Upper lobe of right lung (tissue), 1 donor: ENCODE results near the gene SHOC2. TPM values are rescaled to one million over a fixed set of nuclear protein-coding genes. Genes with fewer than 3 reads are reported as not detected.

Experiments used
- ATAC-seq: fragments of 200-7000 bp; cut with Tn5 transposase; one replicate; pipeline ENCODE4 v1.9.1; 2020; ENCODE audit warnings: mild to moderate bottlenecking, moderate library complexity
- DNase-seq: peaks from one replicate; pipeline ENCODE4 v3.0.0-alpha.2; 2020
- H3K27ac ChIP-seq: fragments of 200-600 bp; one replicate; pipeline ENCODE4 v1.8.0; 2022
- H3K27me3 ChIP-seq: fragments of 200-600 bp; one replicate; pipeline ENCODE4 v1.8.0; 2022; ENCODE audit warnings: mild to moderate bottlenecking
- H3K36me3 ChIP-seq: fragments of 200-600 bp; one replicate; pipeline ENCODE4 v1.8.0; 2022
- H3K4me1 ChIP-seq: fragments of 200-600 bp; one replicate; pipeline ENCODE4 v1.8.0; 2022
- H3K4me3 ChIP-seq: fragments of 200-600 bp; one replicate; pipeline ENCODE4 v1.8.0; 2022; ENCODE audit warnings: mild to moderate bottlenecking
- H3K9me3 ChIP-seq: fragments of 200-600 bp; one replicate; pipeline ENCODE4 v1.8.0; 2022
- intact Hi-C: fragments of 100-400 bp; cut with DNase I; formaldehyde crosslinking; loops from one replicate; pipeline ENCODE4 v1.11.0; 2022
- total RNA-seq: library from RNA; stranded (reverse); fragmentation: NEBNext Ultra II Directional; extraction: Animal tissue kit (Norgen Biotek cat#: 25700); gene quantifications from one replicate; pipeline ENCODE4 v1.2.1, GENCODE V29; 2021
- TF ChIP-seq, protein P1 (sequence below): fragments of 200-600 bp; IDR thresholded peaks from one replicate; pipeline ENCODE4 v1.8.0; 2022; ENCODE audit warnings: antibody characterized with exemption
- donor health status: DM: no; HTN: yes; CAD: no; lungs with severe emphysema.

Gene SHOC2
- total RNA-seq, 1 donor from 2014 or later = 58.4 TPM

DNA sequence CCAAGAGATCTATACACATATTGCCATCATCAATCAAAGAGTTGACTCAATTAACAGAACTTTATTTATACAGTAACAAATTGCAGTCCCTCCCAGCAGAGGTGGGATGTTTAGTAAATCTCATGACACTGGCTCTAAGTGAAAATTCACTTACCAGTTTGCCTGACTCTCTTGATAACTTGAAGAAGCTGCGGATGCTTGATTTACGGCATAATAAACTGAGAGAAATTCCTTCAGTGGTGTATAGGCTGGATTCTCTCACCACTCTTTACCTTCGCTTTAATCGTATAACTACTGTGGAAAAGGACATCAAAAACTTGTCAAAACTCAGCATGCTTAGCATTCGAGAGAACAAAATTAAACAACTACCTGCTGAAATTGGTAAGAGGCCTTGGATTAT is 45.3 kb downstream of the SHOC2 start:
- Histone ChIP-seq H3K9me3 (no peaks in the 10 kb centered on the region), H3K4me3 (no peak overlapping the region), H3K36me3 (no peaks in the 10 kb centered on the region), H3K27me3 (no peaks in the 10 kb centered on the region), H3K27ac (no peak overlapping the region), H3K4me1 (peaks cover 11% of the 10 kb centered on the region)
- no peak for ATAC-seq
- DNase-seq = no peak
- intact Hi-C loops = no loop called here
- TF ChIP-seq, protein P1, sequence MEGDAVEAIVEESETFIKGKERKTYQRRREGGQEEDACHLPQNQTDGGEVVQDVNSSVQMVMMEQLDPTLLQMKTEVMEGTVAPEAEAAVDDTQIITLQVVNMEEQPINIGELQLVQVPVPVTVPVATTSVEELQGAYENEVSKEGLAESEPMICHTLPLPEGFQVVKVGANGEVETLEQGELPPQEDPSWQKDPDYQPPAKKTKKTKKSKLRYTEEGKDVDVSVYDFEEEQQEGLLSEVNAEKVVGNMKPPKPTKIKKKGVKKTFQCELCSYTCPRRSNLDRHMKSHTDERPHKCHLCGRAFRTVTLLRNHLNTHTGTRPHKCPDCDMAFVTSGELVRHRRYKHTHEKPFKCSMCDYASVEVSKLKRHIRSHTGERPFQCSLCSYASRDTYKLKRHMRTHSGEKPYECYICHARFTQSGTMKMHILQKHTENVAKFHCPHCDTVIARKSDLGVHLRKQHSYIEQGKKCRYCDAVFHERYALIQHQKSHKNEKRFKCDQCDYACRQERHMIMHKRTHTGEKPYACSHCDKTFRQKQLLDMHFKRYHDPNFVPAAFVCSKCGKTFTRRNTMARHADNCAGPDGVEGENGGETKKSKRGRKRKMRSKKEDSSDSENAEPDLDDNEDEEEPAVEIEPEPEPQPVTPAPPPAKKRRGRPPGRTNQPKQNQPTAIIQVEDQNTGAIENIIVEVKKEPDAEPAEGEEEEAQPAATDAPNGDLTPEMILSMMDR = no peak

DNA sequence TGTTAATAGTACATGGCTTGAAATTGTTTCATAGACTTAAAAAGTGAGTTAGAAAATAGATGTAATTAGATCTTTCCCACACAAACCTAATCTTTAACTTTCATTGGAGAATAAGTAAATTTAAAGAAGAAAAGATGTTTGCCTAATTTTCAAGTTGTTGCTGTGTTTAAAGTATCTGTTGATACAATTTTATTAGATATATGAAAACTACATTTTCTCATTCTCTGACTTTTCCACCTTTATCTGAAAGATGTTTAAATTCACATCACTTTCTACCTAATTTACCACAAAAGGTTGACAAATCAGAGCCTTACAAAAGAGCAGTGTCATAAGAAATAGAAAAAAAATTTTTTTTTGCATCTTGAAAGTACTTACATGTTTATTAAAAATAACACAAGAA is 45.8 kb downstream of the SHOC2 start:
- TF ChIP-seq, protein P1 = no peak
- no peak for ATAC-seq
- intact Hi-C loops = no loop called here

DNA sequence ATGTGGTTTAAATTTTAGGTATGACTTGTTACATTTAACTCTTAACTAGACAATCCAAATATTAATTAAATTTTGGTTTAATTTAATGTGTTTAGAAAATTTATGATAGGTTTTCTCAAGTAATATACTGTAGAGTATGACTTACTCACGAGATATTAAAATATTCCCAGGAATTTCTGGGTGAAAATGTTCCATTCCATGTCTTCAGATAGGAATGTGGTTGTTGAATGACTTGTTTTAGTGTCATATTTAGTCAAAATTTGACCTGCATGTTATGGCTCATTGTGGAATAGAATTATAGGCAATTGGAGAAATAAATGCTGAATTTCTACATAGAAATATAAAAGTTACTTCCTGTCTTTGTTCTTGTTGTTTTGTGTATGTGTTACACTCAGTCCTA is 46.7 kb downstream of the SHOC2 start:
- no peaks in the 10 kb centered on the region for H3K27me3 ChIP-seq
- H3K4me1 ChIP-seq = peaks cover 5% of the 10 kb centered on the region
- DNase-seq (no peak), ATAC-seq (no peak)
- no peak overlapping the region for H3K27ac ChIP-seq
- intact Hi-C loops = no loop called here
- no peaks in the 10 kb centered on the region for H3K9me3 ChIP-seq
- H3K4me3 ChIP-seq = no peak overlapping the region
- TF ChIP-seq, protein P1 = no peak
- no peaks in the 10 kb centered on the region for H3K36me3 ChIP-seq

More for the DNA sequence above, 45.8 kb downstream of the SHOC2 start:
- no peaks in the 10 kb centered on the region for H3K27me3 ChIP-seq
- no peaks in the 10 kb centered on the region for H3K9me3 ChIP-seq
- H3K4me3 ChIP-seq = no peak overlapping the region
- H3K27ac ChIP-seq = no peak overlapping the region
- H3K36me3 ChIP-seq = no peaks in the 10 kb centered on the region
- peaks cover 7% of the 10 kb centered on the region for H3K4me1 ChIP-seq
- no peak for DNase-seq

DNA sequence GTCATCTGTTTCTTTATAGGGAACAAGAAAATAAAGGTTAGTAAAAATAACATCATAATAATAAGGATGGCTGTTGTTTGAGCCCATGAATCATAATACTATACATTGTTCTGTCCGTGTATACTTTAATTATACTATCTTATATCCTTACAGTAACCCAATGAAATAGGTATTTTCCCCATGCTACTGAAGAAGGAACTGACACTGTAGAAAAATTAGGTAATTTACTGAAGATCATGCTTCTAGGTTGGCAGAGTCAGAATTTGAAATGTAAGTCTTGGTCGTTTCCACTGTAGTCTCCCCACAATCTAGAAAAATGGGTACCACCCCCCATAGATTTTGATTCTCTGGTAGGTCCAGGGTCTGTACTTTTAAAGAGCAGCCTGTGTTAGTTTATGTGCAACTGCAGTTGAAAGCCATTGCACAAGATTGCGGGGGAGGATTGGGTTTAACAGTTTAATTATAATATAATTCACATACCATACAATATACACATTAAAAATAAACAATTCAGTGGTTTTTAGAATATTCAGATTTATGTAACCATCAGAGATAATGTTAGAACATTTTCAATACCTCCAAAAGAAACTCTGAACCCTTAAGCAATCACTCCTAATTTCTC is 47.7 kb downstream of the SHOC2 start:
- Histone ChIP-seq H3K4me1 (no peaks in the 10 kb centered on the region), H3K9me3 (no peaks in the 10 kb centered on the region), H3K4me3 (no peak overlapping the region), H3K27me3 (no peaks in the 10 kb centered on the region), H3K27ac (no peak overlapping the region), H3K36me3 (no peaks in the 10 kb centered on the region)
- ATAC-seq (no peak), DNase-seq (no peak)
- TF ChIP-seq, protein P1 = no peak
- intact Hi-C loops = no loop called here

DNA sequence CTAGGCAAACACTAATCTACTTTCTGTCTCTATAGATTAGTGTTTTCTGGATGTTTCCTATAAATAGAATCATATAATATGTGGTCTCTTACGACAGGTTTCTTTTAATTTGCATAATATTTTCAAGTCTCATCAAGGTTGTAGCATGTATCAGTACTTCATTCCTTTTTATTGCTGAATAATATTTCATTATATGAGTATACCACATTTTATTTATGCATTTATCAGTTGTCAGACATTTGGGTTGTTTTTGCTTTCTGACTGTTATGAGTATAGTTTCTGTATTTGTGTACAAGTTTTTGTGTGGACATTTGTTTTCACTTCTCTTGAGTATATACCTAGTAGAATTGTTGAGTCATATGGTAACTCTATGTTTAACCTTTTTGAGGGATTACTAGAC is 48.2 kb downstream of the SHOC2 start:
- Histone ChIP-seq H3K4me1 (no peaks in the 10 kb centered on the region), H3K4me3 (no peak overlapping the region), H3K27me3 (no peaks in the 10 kb centered on the region), H3K36me3 (no peaks in the 10 kb centered on the region), H3K9me3 (no peaks in the 10 kb centered on the region), H3K27ac (no peak overlapping the region)
- TF ChIP-seq, protein P1 = no peak
- ATAC-seq (no peak), DNase-seq (no peak)
- intact Hi-C loops = no loop called here

DNA sequence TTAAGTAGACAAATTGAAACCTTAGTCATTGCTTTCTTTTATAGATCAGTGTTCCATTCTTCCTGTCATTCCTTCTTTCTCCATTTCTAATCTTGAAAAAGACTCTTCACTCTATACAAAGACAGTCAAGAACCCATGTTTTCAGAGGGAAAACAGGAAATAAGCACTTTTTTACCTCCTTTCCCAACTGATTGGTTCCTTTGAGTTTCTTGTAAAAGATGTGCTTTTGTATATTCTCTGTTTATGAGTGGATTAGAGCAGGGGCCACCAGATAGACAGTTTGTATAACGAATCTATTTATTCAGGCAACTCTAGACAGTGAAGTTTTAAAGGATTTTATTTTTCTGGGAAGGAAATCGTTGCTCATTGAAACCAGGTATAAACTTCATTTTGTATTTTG is 49.8 kb downstream of the SHOC2 start:
- ATAC-seq (no peak), DNase-seq (no peak)
- Histone ChIP-seq H3K9me3 (no peaks in the 10 kb centered on the region), H3K4me1 (no peaks in the 10 kb centered on the region), H3K4me3 (no peak overlapping the region), H3K36me3 (no peaks in the 10 kb centered on the region), H3K27ac (no peak overlapping the region), H3K27me3 (no peaks in the 10 kb centered on the region)
- TF ChIP-seq, protein P1 = no peak
- intact Hi-C loops = no loop called here
